WTC11 (cell line): ENCODE data around the gene NUMA1. TPM values are rescaled to one million over a fixed set of nuclear protein-coding genes. Genes with fewer than 3 reads are reported as not detected.

Experiments used
- ATAC-seq: fragments of 200-7000 bp; cut with Tn5 transposase; 2 replicates; pipeline ENCODE4 v1.10.0; 2021; ENCODE audit warnings: mild to moderate bottlenecking, moderate library complexity
- CTCF ChIA-PET: fragments of 300-600 bp; sonication (Branson Sonifier 250); formaldehyde crosslinking; loops from one replicate; lab custom pipeline; 2021; ENCODE audit warnings: antibody characterized with exemption; lab: Charles Lee
- POLR2A ChIA-PET: fragments of 350-600 bp; sonication (Branson Sonifier 250); formaldehyde crosslinking; loops from one replicate; lab custom pipeline; 2021; ENCODE audit warnings: antibody characterized with exemption; lab: Charles Lee
- DNase-seq: peaks from one replicate; pipeline ENCODE4 v3.0.0; 2021; ENCODE audit warnings: low spot score
- H3K27ac Mint-ChIP-seq: 2 replicates; pipeline ENCODE4 v1.8.0; 2021; ENCODE audit warnings: mixed read lengths
- H3K27me3 Mint-ChIP-seq: 2 replicates; pipeline ENCODE4 v1.8.0; 2021; ENCODE audit warnings: low read depth, mild to moderate bottlenecking, moderate library complexity, mixed read lengths
- H3K36me3 Mint-ChIP-seq: 2 replicates; pipeline ENCODE4 v1.8.0; 2021; ENCODE audit warnings: mixed read lengths
- H3K4me1 Mint-ChIP-seq: 2 replicates; pipeline ENCODE4 v1.8.0; 2022; ENCODE audit warnings: mixed read lengths
- H3K4me3 Mint-ChIP-seq: 2 replicates; pipeline ENCODE4 v1.8.0; 2021; ENCODE audit warnings: mild to moderate bottlenecking, moderate library complexity, mixed read lengths
- H3K9me3 Mint-ChIP-seq: 2 replicates; pipeline ENCODE4 v1.8.0; 2021; ENCODE audit warnings: mixed read lengths
- AFF4 ChIP-seq: sonication (generic); formaldehyde crosslinking; IDR thresholded peaks from 2 replicates; pipeline ENCODE4 v1.8.1; 2023; ENCODE audit warnings: mild to moderate bottlenecking, missing genetic modification reagents, borderline replicate concordance
- ATF3 ChIP-seq: sonication (generic); formaldehyde crosslinking; conservative IDR thresholded peaks from 2 replicates; pipeline ENCODE4 v1.8.1; 2022; ENCODE audit warnings: mild to moderate bottlenecking, missing genetic modification reagents
- EMX1 ChIP-seq: fragments of 250-450 bp; sonication (Bioruptor Pico); IDR thresholded peaks from 2 replicates; pipeline ENCODE4 v1.8.0; 2021; ENCODE audit warnings: mild to moderate bottlenecking
- FOXJ3 ChIP-seq: sonication (generic); formaldehyde crosslinking; IDR thresholded peaks from 2 replicates; pipeline ENCODE4 v1.9.0; 2021; ENCODE audit warnings: missing genetic modification reagents, mild to moderate bottlenecking, borderline replicate concordance
- GABPB1 ChIP-seq: sonication (generic); formaldehyde crosslinking; IDR thresholded peaks from 2 replicates; pipeline ENCODE4 v1.8.1; 2023; ENCODE audit warnings: mild to moderate bottlenecking, missing genetic modification reagents
- MXD4 ChIP-seq: fragments of 250-450 bp; sonication (Bioruptor Pico); IDR thresholded peaks from 2 replicates; pipeline ENCODE4 v1.8.0; 2021; ENCODE audit warnings: mild to moderate bottlenecking, moderate library complexity, borderline replicate concordance
- PRDM15 ChIP-seq: sonication (generic); formaldehyde crosslinking; IDR thresholded peaks from 2 replicates; pipeline ENCODE4 v1.8.0; 2022; ENCODE audit warnings: missing genetic modification reagents
- PRRX2 ChIP-seq: fragments of 250-450 bp; sonication (Bioruptor Pico); IDR thresholded peaks from 2 replicates; pipeline ENCODE4 v1.8.0; 2021; ENCODE audit warnings: mild to moderate bottlenecking
- SMAD3 ChIP-seq: sonication (generic); formaldehyde crosslinking; IDR thresholded peaks from 2 replicates; pipeline ENCODE4 v1.8.0; 2022; ENCODE audit warnings: missing genetic modification reagents, mild to moderate bottlenecking, borderline replicate concordance
- TCF7 ChIP-seq: sonication (generic); formaldehyde crosslinking; IDR thresholded peaks from 2 replicates; pipeline ENCODE4 v1.8.0; 2022; ENCODE audit warnings: mild to moderate bottlenecking, low read depth, missing genetic modification reagents, moderate library complexity
- TEAD4 ChIP-seq: sonication (generic); formaldehyde crosslinking; IDR thresholded peaks from 2 replicates; pipeline ENCODE4 v1.8.0; 2022; ENCODE audit warnings: mild to moderate bottlenecking, missing genetic modification reagents
- ZNF121 ChIP-seq: sonication (generic); formaldehyde crosslinking; IDR thresholded peaks from 2 replicates; pipeline ENCODE4 v1.8.0; 2023; ENCODE audit warnings: missing genetic modification reagents
- ZNF138 ChIP-seq: sonication (generic); formaldehyde crosslinking; conservative IDR thresholded peaks from 2 replicates; pipeline ENCODE4 v1.8.1; 2022; ENCODE audit warnings: mild to moderate bottlenecking, moderate library complexity, missing genetic modification reagents
- ZNF232 ChIP-seq: sonication (generic); formaldehyde crosslinking; IDR thresholded peaks from 2 replicates; pipeline ENCODE4 v1.8.0; 2022; ENCODE audit warnings: mild to moderate bottlenecking, missing genetic modification reagents
- ZNF317 ChIP-seq: sonication (generic); formaldehyde crosslinking; IDR thresholded peaks from 2 replicates; pipeline ENCODE4 v1.8.1; 2023; ENCODE audit warnings: low read depth, mild to moderate bottlenecking, moderate library complexity, missing genetic modification reagents, borderline replicate concordance
- ZNF423 ChIP-seq: fragments of 250-450 bp; sonication (Bioruptor Pico); IDR thresholded peaks from 2 replicates; pipeline ENCODE4 v2.1.2; 2022; ENCODE audit warnings: mild to moderate bottlenecking, moderate library complexity
- total RNA-seq: library from RNA; stranded (reverse); gene quantifications from 3 replicates; pipeline ENCODE4 v1.2.3, GENCODE V29; 2021
- TF ChIP-seq, protein P1 (sequence below): sonication (generic); formaldehyde crosslinking; IDR thresholded peaks from 2 replicates; pipeline ENCODE4 v1.8.1; 2022; ENCODE audit warnings: missing genetic modification reagents, borderline replicate concordance
- TF ChIP-seq, protein P2 (sequence below): sonication (generic); formaldehyde crosslinking; conservative IDR thresholded peaks from 2 replicates; pipeline ENCODE4 v1.8.1; 2023; ENCODE audit warnings: mild to moderate bottlenecking, low read depth, missing genetic modification reagents, moderate library complexity
- TF ChIP-seq, protein P3 (sequence below): sonication (generic); formaldehyde crosslinking; IDR thresholded peaks from 2 replicates; pipeline ENCODE4 v1.8.1; 2022; ENCODE audit warnings: mild to moderate bottlenecking, missing genetic modification reagents, moderate library complexity, borderline replicate concordance
- TF ChIP-seq, protein P4 (sequence below): sonication (generic); formaldehyde crosslinking; IDR thresholded peaks from 2 replicates; pipeline ENCODE4 v1.8.0; 2022; ENCODE audit warnings: mild to moderate bottlenecking, missing genetic modification reagents
- TF ChIP-seq, protein P5 (sequence below): fragments of 250-450 bp; sonication (Bioruptor Pico); IDR thresholded peaks from 2 replicates; pipeline ENCODE4 v1.9.0; 2021; ENCODE audit warnings: moderate library complexity, mild to moderate bottlenecking, inconsistent platforms, borderline replicate concordance

NUMA1 gene
- total RNA-seq, 1 experiment from 2014 or later, result 147 TPM

DNA sequence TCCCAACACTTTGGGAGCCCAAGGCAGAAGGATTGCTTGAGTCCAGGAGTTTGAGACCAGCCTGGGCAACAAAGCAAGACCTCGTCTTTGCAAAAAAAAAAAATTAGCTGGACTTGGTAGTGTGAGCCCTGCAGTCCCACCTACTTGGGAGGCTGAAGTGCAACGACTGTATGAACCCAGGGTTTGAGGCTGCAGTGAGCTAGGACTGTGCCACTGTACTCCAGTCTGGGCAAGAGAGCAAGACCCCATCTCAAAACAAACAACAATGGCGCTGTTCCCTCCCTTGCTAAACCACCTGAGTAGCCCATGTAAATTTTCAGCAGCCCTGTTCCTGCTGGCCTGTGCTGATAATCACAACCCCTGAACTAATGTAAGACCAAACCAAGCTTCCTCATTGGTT lies 19.7 kb upstream of the NUMA1 start:
- no peak for ATAC-seq
- DNase-seq, result no peak
- no peak overlapping the region for H3K27ac Mint-ChIP-seq
- H3K36me3 Mint-ChIP-seq, result peaks cover 22% of the 10 kb centered on the region
- H3K9me3 Mint-ChIP-seq, result no peaks in the 10 kb centered on the region
- TF ChIP-seq AFF4 (no peak), FOXJ3 (no peak), TCF7 (no peak), ZNF317 (no peak), ATF3 (no peak), ZNF232 (CRISPR knock-in tag) (no peak), ZNF121 (CRISPR knock-in tag) (no peak)
- TF ChIP-seq, protein P1, sequence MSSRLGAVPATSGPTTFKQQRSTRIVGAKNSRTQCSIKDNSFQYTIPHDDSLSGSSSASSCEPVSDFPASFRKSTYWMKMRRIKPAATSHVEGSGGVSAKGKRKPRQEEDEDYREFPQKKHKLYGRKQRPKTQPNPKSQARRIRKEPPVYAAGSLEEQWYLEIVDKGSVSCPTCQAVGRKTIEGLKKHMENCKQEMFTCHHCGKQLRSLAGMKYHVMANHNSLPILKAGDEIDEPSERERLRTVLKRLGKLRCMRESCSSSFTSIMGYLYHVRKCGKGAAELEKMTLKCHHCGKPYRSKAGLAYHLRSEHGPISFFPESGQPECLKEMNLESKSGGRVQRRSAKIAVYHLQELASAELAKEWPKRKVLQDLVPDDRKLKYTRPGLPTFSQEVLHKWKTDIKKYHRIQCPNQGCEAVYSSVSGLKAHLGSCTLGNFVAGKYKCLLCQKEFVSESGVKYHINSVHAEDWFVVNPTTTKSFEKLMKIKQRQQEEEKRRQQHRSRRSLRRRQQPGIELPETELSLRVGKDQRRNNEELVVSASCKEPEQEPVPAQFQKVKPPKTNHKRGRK (CRISPR knock-in tag), result no peak
- TF ChIP-seq, protein P2, sequence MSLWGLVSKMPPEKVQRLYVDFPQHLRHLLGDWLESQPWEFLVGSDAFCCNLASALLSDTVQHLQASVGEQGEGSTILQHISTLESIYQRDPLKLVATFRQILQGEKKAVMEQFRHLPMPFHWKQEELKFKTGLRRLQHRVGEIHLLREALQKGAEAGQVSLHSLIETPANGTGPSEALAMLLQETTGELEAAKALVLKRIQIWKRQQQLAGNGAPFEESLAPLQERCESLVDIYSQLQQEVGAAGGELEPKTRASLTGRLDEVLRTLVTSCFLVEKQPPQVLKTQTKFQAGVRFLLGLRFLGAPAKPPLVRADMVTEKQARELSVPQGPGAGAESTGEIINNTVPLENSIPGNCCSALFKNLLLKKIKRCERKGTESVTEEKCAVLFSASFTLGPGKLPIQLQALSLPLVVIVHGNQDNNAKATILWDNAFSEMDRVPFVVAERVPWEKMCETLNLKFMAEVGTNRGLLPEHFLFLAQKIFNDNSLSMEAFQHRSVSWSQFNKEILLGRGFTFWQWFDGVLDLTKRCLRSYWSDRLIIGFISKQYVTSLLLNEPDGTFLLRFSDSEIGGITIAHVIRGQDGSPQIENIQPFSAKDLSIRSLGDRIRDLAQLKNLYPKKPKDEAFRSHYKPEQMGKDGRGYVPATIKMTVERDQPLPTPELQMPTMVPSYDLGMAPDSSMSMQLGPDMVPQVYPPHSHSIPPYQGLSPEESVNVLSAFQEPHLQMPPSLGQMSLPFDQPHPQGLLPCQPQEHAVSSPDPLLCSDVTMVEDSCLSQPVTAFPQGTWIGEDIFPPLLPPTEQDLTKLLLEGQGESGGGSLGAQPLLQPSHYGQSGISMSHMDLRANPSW, result no peak
- TF ChIP-seq, protein P3, sequence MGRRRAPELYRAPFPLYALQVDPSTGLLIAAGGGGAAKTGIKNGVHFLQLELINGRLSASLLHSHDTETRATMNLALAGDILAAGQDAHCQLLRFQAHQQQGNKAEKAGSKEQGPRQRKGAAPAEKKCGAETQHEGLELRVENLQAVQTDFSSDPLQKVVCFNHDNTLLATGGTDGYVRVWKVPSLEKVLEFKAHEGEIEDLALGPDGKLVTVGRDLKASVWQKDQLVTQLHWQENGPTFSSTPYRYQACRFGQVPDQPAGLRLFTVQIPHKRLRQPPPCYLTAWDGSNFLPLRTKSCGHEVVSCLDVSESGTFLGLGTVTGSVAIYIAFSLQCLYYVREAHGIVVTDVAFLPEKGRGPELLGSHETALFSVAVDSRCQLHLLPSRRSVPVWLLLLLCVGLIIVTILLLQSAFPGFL (CRISPR knock-in tag), result no peak
- no peaks in the 10 kb centered on the region for H3K27me3 Mint-ChIP-seq
- ChIA-PET CTCF (interaction anchor here (1.2 to 3.4 kb wide), 3 partner anchors 9 to 139 kb away, joined by 3 to 18 read pairs (median 10); no protein-coding TSS in a partner anchor), POLR2A (no interaction called here)
- peaks cover 27% of the 10 kb centered on the region for H3K4me1 Mint-ChIP-seq
- no peak overlapping the region for H3K4me3 Mint-ChIP-seq

DNA sequence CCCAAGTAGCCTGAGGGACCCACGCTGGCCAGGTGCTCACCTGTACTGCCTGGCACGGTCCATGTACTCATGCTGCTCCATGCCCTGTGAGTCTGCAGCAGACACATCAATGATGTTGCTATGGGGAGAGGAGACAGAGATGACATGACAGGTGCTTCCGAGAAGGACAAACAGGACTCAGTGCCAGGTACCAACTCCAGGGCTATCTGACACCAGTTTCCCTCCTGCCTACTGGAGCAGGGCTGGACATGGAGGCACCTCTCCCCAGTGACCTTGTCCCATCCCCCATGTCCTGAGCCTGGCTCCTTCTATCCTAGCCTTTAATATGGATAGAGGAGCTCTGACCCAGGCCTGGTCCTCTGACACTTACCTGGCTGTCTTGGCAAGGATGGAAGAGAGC lies 18.4 kb upstream of the NUMA1 start:
- no peak for ATAC-seq
- no peak for DNase-seq
- Mint-ChIP-seq H3K27me3 (no peaks in the 10 kb centered on the region), H3K4me1 (peaks cover 19% of the 10 kb centered on the region), H3K9me3 (no peaks in the 10 kb centered on the region), H3K4me3 (no peak overlapping the region), H3K36me3 (peaks cover 22% of the 10 kb centered on the region), H3K27ac (no peak overlapping the region)
- ChIA-PET POLR2A (no interaction called here), CTCF (interaction anchor here (2.1 kb wide), 1 partner anchor 73 kb away, joined by 10 read pairs; no protein-coding TSS in a partner anchor)
- no peak for TF ChIP-seq SMAD3 (CRISPR knock-in tag)
- no peak for TF ChIP-seq EMX1 (CRISPR knock-in tag)
- no peak for TF ChIP-seq PRDM15 (CRISPR knock-in tag)
- TF ChIP-seq, protein P4, sequence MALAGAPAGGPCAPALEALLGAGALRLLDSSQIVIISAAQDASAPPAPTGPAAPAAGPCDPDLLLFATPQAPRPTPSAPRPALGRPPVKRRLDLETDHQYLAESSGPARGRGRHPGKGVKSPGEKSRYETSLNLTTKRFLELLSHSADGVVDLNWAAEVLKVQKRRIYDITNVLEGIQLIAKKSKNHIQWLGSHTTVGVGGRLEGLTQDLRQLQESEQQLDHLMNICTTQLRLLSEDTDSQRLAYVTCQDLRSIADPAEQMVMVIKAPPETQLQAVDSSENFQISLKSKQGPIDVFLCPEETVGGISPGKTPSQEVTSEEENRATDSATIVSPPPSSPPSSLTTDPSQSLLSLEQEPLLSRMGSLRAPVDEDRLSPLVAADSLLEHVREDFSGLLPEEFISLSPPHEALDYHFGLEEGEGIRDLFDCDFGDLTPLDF (CRISPR knock-in tag), result no peak
- TF ChIP-seq TEAD4, result no peak
- TF ChIP-seq, protein P5, sequence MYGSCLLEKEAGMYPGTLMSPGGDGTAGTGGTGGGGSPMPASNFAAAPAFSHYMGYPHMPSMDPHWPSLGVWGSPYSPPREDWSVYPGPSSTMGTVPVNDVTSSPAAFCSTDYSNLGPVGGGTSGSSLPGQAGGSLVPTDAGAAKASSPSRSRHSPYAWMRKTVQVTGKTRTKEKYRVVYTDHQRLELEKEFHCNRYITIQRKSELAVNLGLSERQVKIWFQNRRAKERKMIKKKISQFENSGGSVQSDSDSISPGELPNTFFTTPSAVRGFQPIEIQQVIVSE (CRISPR knock-in tag), result no peak
- TF ChIP-seq ZNF423 (CRISPR knock-in tag), result no peak
- no peak for TF ChIP-seq MXD4 (CRISPR knock-in tag)
- no peak for TF ChIP-seq GABPB1
- TF ChIP-seq PRRX2, result no peak
- no peak for TF ChIP-seq ZNF138
